Osteoblast (primary cell): Measurements from ENCODE around the gene MLXIP. TPM values are rescaled to one million over a fixed set of nuclear protein-coding genes. Genes with fewer than 3 reads are reported as not detected.
"Not testable (repeated sequence)": the region's sequence is repeated elsewhere in the genome, so short reads cannot be mapped to it uniquely, and the experiment has no call there.

Experiments
- DNase-seq: peaks from one replicate; pipeline ENCODE4 v3.0.0; 2011; ENCODE audit warnings: low spot score, mixed read lengths; ENCODE audit not compliant: insufficient read length; ENCODE audit errors: missing footprints
- H2AFZ ChIP-seq: 2 replicates; pipeline ENCODE4 v1.6.0; 2011; ENCODE audit warnings: mild to moderate bottlenecking, low read length
- H3K27ac ChIP-seq: 2 replicates; pipeline ENCODE4 v1.5.1; 2011; ENCODE audit warnings: mild to moderate bottlenecking, low read depth, low read length, moderate library complexity
- H3K27me3 ChIP-seq: 2 replicates; pipeline ENCODE4 v1.6.0; 2012; ENCODE audit warnings: mild to moderate bottlenecking, control low read depth, inconsistent platforms, low read length, moderate library complexity; ENCODE audit not compliant: insufficient read depth
- H3K36me3 ChIP-seq: 2 replicates; pipeline ENCODE4 v1.5.1; 2011; ENCODE audit warnings: mild to moderate bottlenecking, low read length, control low read depth, moderate library complexity; ENCODE audit not compliant: insufficient read depth
- H3K4me1 ChIP-seq: 2 replicates; pipeline ENCODE4 v1.5.1; 2011; ENCODE audit warnings: mild to moderate bottlenecking, low read length, control low read depth, moderate library complexity; ENCODE audit not compliant: insufficient read depth
- H3K4me2 ChIP-seq: 2 replicates; pipeline ENCODE4 v1.6.0; 2011; ENCODE audit warnings: mild to moderate bottlenecking, low read length; ENCODE audit not compliant: insufficient read depth
- H3K4me3 ChIP-seq: fragments of 200-600 bp; sonication (generic); 3 replicates; pipeline ENCODE4 v1.5.1; 2012; ENCODE audit warnings: mild to moderate bottlenecking, low read length, inconsistent platforms; ENCODE audit not compliant: insufficient read depth
- H3K79me2 ChIP-seq: 2 replicates; pipeline ENCODE4 v1.6.0; 2012; ENCODE audit warnings: mild to moderate bottlenecking, low read length, control low read depth, inconsistent platforms; ENCODE audit not compliant: insufficient read depth
- H3K9me3 ChIP-seq: 2 replicates; pipeline ENCODE4 v1.5.1; 2011; ENCODE audit warnings: low read depth, low read length, control low read depth
- H4K20me1 ChIP-seq: 2 replicates; pipeline ENCODE4 v1.6.0; 2012; ENCODE audit warnings: mild to moderate bottlenecking, low read length, control low read depth; ENCODE audit not compliant: insufficient read depth
- CTCF ChIP-seq: IDR thresholded peaks from 2 replicates; pipeline ENCODE4 v1.5.1; 2011; ENCODE audit warnings: mild to moderate bottlenecking, low read depth, low read length, moderate library complexity; ENCODE audit errors: extremely low read depth
- total RNA-seq: library from RNA; depleted of rRNA; stranded (reverse); fragments of >200 nt; gene quantifications from 2 replicates; pipeline ENCODE4 v1.2.3, GENCODE V29; 2012

MLXIP gene
- total RNA-seq, 1 donor: 14.1 TPM

- no peak overlapping the region for H2AFZ ChIP-seq
- DNase-seq: no peak
- no peak overlapping the region for H3K4me3 ChIP-seq
- H3K4me1 ChIP-seq: peaks cover 22% of the 10 kb centered on the region
- H3K79me2 ChIP-seq: peaks cover 82% of the 10 kb centered on the region
- H4K20me1 ChIP-seq: peaks cover 16% of the 10 kb centered on the region
- no peaks in the 10 kb centered on the region for H3K9me3 ChIP-seq
- H3K27me3 ChIP-seq: no peaks in the 10 kb centered on the region
- no peak overlapping the region for H3K4me2 ChIP-seq
- H3K36me3 ChIP-seq: no peaks in the 10 kb centered on the region
- H3K27ac ChIP-seq: no peak overlapping the region
- TF ChIP-seq CTCF: no peak
These were observed 23.8 kb downstream of the MLXIP start for GRCh38 chr12:122102331-122102730.

- Histone ChIP-seq H3K27me3 (no peaks in the 10 kb centered on the region), H3K4me2 (no peak overlapping the region), H3K79me2 (peaks cover 78% of the 10 kb centered on the region), H3K9me3 (no peaks in the 10 kb centered on the region), H3K4me1 (peaks cover 28% of the 10 kb centered on the region), H3K27ac (no peak overlapping the region), H2AFZ (no peak overlapping the region), H4K20me1 (peaks cover 6% of the 10 kb centered on the region), H3K36me3 (no peaks in the 10 kb centered on the region), H3K4me3 (no peak overlapping the region)
- no peak for TF ChIP-seq CTCF
- no peak for DNase-seq
These were observed 26.3 kb downstream of the MLXIP start for GRCh38 chr12:122104844-122105243.

- H3K79me2 ChIP-seq: peaks cover 78% of the 10 kb centered on the region
These were observed 26.9 kb downstream of the MLXIP start for GRCh38 chr12:122105496-122105895.

GRCh38 chr12:122106843-122107242 is 28.3 kb downstream of the MLXIP start:
- peaks cover 28% of the 10 kb centered on the region for H3K4me1 ChIP-seq
- peak overlapping the region; percentile 75 for H3K27ac ChIP-seq
- H3K4me2 ChIP-seq: no peak overlapping the region
- H3K36me3 ChIP-seq: no peaks in the 10 kb centered on the region
- TF ChIP-seq CTCF: no peak
- peaks cover 4% of the 10 kb centered on the region for H4K20me1 ChIP-seq
- no peaks in the 10 kb centered on the region for H3K27me3 ChIP-seq
- DNase-seq: no peak
- H3K79me2 ChIP-seq: peaks cover 77% of the 10 kb centered on the region
- no peak overlapping the region for H2AFZ ChIP-seq
- H3K4me3 ChIP-seq: no peak overlapping the region
- H3K9me3 ChIP-seq: no peaks in the 10 kb centered on the region

More at GRCh38 chr12:122105496-122105895, 26.9 kb downstream of the MLXIP start:
- not testable (repeated sequence) for H3K9me3 ChIP-seq, H3K4me2 ChIP-seq, DNase-seq, H2AFZ ChIP-seq, H3K27me3 ChIP-seq, H3K4me3 ChIP-seq, H3K36me3 ChIP-seq, H3K27ac ChIP-seq, H4K20me1 ChIP-seq
- peaks cover 28% of the 10 kb centered on the region for H3K4me1 ChIP-seq
